GM23248 (cell line): ENCODE measurements around the gene WWOX.

ENCODE experiments used
- EZH2 ChIP-seq: fragments of 200-600 bp; sonication (generic); IDR thresholded peaks from 2 replicates; pipeline ENCODE4 v1.6.1; 2018; ENCODE audit warnings: antibody characterized with exemption, mild to moderate bottlenecking; ENCODE audit not compliant: insufficient read depth, poor library complexity, severe bottlenecking
- EZH2phosphoT487 ChIP-seq: fragments of 200-600 bp; sonication (generic); IDR thresholded peaks from 2 replicates; pipeline ENCODE4 v1.6.1; 2018; ENCODE audit warnings: antibody characterized with exemption, moderate library complexity, mild to moderate bottlenecking, low read depth; ENCODE audit not compliant: insufficient read depth

- TF ChIP-seq EZH2 (no peak), EZH2phosphoT487 (no peak)
Measured at GRCh38 chr16:78656887-78657286, 557.4 kb downstream of the WWOX start.
